MM.1S (cell line): ENCODE results near the gene PRKCB.

Source experiments
- CTCF ChIP-seq: fragments of 300-600 bp; sonication (generic); IDR thresholded peaks from 2 replicates; pipeline ENCODE4 v1.5.1; 2016; ENCODE audit warnings: antibody characterized with exemption, low read length, mixed read lengths
- EZH2 ChIP-seq: fragments of 300-600 bp; sonication (generic); optimal IDR thresholded peaks from 2 replicates; pipeline ENCODE3; 2017; ENCODE audit warnings: low read depth, mild to moderate bottlenecking, antibody characterized with exemption, low read length, mixed read lengths
- EZH2phosphoT487 ChIP-seq: fragments of 300-600 bp; sonication (generic); IDR thresholded peaks from 2 replicates; pipeline ENCODE4 v1.6.1; 2018; ENCODE audit warnings: antibody characterized with exemption, low read length

- TF ChIP-seq CTCF, result no peak
- TF ChIP-seq EZH2, result no peak
- TF ChIP-seq EZH2phosphoT487, result no peak
Observed at GRCh38 chr16:24049113-24049512, 213.3 kb downstream of the PRKCB start.
